PC-9 (cell line): ENCODE data around the gene ZNF787.

Experiments used
- EZH2 ChIP-seq: fragments of 200-600 bp; sonication (generic); IDR thresholded peaks from 2 replicates; pipeline ENCODE4 v1.8.0; 2017; ENCODE audit warnings: antibody characterized with exemption, low read depth
- TF ChIP-seq, protein P1 (sequence below): fragments of 200-600 bp; sonication (generic); conservative IDR thresholded peaks from 2 replicates; pipeline ENCODE4 v1.6.1; 2017; ENCODE audit warnings: mixed run types, antibody characterized with exemption, mild to moderate bottlenecking, moderate library complexity

DNA sequence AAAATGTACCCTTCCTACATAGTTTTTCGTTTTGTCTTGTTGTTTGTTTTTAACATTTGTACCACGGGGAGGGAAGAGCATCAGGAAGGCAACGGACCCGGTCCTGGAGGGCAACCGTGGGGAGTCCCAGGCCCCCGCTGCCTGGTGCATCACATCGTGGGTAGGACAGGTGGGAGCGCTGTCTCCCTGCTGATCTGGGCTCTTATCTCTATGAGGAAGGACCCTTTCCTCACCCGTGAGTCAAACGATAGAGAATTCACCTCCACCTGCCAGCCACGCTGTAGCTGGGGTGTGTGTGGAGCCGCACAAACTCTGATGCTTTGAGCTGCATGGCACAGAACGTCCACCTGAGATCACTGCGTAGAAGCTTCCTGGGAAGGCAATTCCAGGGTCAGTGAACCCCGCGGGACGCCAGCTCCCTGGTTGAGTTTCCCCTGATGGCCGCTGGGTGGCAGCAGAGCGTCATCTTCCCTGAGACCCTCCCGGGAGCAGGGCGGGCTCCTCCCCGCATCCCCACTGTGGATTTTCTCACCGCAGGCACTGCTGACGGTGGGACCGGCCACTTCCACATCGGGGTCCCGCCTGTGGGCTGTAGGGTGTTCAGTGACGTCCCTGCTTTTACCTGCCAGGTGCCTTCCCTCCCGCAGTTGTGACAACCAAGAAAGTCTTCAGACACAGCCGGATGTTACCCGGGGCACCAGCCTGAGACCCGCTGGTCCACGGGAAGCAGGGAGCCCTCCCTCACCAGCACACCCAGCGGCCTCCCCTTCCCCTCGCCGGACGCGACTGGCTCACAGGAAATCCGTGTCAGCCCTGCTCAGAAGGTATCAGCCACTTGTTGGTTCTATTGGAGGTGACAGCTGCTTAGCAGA lies 54.7 kb downstream of the ZNF787 start:
- TF ChIP-seq, protein P1, sequence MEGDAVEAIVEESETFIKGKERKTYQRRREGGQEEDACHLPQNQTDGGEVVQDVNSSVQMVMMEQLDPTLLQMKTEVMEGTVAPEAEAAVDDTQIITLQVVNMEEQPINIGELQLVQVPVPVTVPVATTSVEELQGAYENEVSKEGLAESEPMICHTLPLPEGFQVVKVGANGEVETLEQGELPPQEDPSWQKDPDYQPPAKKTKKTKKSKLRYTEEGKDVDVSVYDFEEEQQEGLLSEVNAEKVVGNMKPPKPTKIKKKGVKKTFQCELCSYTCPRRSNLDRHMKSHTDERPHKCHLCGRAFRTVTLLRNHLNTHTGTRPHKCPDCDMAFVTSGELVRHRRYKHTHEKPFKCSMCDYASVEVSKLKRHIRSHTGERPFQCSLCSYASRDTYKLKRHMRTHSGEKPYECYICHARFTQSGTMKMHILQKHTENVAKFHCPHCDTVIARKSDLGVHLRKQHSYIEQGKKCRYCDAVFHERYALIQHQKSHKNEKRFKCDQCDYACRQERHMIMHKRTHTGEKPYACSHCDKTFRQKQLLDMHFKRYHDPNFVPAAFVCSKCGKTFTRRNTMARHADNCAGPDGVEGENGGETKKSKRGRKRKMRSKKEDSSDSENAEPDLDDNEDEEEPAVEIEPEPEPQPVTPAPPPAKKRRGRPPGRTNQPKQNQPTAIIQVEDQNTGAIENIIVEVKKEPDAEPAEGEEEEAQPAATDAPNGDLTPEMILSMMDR = peak; percentile 94
- TF ChIP-seq EZH2 = no peak
